Uterus (tissue), 2 donors: Measurements from ENCODE around the gene WTIP.

ENCODE experiments used
- CTCF ChIP-seq, 4 experiments: fragments of 200-600 bp in 2 of 4; fragments of 450-650 bp in 2 of 4; sonication (generic) in 2 of 4; IDR thresholded peaks; one replicate each; pipeline ENCODE4 v1.5.1; 2016 to 2019; ENCODE audit warnings: antibody characterized with exemption in 4 of 4, mild to moderate bottlenecking in 2 of 4, moderate library complexity in 1 of 4
- POLR2A ChIP-seq, 2 donors: fragments of 450-650 bp; IDR thresholded peaks; one replicate each; pipeline ENCODE4 v1.6.1; 2016; ENCODE audit warnings: antibody characterized with exemption in 2 of 2, mild to moderate bottlenecking in 1 of 2, moderate library complexity in 1 of 2

GRCh38 chr19:34512254-34512822, 30.8 kb downstream of the WTIP start:
- no peak for TF ChIP-seq CTCF (IDR thresholded peaks at IDR 0.05)
- TF ChIP-seq POLR2A (IDR thresholded peaks at IDR 0.05), result no peak
